Neural progenitor cell (in vitro differentiated cells): ENCODE data around the gene PSME4.

ENCODE experiments used
- EZH2 ChIP-seq: fragments of 200-600 bp; sonication (generic); IDR thresholded peaks from 2 replicates; pipeline ENCODE4 v1.6.1; 2017; ENCODE audit warnings: antibody characterized with exemption, mild to moderate bottlenecking, moderate library complexity
- EZH2phosphoT487 ChIP-seq: fragments of 200-600 bp; sonication (generic); IDR thresholded peaks from 2 replicates; pipeline ENCODE4 v1.6.1; 2017; ENCODE audit warnings: antibody characterized with exemption
- TF ChIP-seq, protein P1 (sequence below): fragments of 200-600 bp; sonication (generic); IDR thresholded peaks from 2 replicates; pipeline ENCODE4 v1.5.1; 2017; ENCODE audit warnings: antibody characterized with exemption, mild to moderate bottlenecking

DNA sequence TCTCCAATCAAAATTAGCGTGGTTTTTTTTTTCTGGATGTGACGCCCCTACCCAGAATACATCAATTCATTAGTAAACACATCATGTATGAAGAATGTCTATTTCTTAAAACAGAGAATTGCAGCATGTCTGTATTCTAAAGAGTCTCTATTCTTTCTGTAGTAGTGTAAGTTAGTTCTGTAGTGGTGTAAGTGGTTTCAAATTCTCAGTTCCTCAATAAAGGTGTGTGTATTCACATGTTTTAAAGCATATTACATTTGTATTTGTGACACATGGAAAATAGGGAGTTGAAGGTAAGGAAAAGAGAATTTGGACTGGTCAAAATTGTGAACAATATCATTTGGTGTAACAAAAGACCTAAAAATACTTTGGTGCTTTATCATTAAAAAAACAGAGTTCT, 103.0 kb downstream of the PSME4 start:
- TF ChIP-seq EZH2: no peak
- TF ChIP-seq, protein P1, sequence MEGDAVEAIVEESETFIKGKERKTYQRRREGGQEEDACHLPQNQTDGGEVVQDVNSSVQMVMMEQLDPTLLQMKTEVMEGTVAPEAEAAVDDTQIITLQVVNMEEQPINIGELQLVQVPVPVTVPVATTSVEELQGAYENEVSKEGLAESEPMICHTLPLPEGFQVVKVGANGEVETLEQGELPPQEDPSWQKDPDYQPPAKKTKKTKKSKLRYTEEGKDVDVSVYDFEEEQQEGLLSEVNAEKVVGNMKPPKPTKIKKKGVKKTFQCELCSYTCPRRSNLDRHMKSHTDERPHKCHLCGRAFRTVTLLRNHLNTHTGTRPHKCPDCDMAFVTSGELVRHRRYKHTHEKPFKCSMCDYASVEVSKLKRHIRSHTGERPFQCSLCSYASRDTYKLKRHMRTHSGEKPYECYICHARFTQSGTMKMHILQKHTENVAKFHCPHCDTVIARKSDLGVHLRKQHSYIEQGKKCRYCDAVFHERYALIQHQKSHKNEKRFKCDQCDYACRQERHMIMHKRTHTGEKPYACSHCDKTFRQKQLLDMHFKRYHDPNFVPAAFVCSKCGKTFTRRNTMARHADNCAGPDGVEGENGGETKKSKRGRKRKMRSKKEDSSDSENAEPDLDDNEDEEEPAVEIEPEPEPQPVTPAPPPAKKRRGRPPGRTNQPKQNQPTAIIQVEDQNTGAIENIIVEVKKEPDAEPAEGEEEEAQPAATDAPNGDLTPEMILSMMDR: no peak
- no peak for TF ChIP-seq EZH2phosphoT487
